Measurements from ENCODE around the gene SLTM.
A peak's percentile ranks its signal among the peaks of the same experiment; 100 is the strongest.
"Not testable (repeated sequence)": the region's sequence is repeated elsewhere in the genome, so short reads cannot be mapped to it uniquely, and the experiment has no call there.

The SLTM gene

DNA sequence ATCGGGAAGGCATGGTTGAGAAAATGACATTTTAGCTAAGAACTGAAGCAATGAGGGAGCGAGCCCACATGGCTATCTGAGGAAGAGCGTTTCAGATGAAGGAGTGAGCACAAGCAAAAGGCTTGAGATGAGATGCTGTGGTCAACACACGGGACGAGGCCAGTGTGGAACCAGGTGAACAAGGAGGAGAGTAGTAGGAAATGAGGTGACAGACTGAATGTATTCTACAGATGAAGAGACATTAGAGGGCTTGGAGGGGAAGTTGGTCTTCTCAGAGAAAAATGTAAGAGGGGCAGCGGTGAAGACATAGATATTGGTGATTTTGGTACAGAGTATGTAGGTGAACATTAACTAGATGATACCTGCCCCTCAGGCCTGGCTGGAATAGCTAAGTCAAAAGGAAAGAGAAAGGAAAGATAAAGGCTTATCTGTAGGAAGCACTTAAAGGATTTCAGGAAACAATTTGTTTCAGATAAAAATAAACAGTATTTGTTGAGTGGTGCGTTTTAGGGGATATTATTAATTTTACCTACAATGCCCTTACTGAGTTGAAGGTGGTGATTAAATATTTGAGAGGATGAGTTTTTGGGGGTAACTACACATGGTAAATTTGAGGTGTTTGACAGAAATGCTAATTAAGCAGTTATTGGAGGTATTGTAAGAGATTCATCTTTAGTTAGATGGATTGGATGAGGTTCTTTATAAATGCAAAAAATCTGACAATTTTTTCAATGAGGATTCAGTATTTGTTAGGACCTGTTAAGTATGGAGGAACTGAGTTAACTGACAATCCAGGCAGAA, 57.0 kb downstream of the SLTM start:
- DNase-seq (ENCODE audit: low spot score), result no peak

GRCh38 chr15:58875343-58875742, 58.1 kb downstream of the SLTM start:
- no peak for DNase-seq (ENCODE audit: low spot score)

GRCh38 chr15:58873267-58873666, 60.2 kb downstream of the SLTM start:
- no peak for DNase-seq (ENCODE audit: low spot score)

GRCh38 chr15:58870451-58870850, 63.0 kb downstream of the SLTM start:
- DNase-seq (ENCODE audit: low spot score), result no peak

- no peak for DNase-seq (ENCODE audit: low spot score)
Observed at GRCh38 chr15:58867926-58868325, 65.6 kb downstream of the SLTM start.

DNA sequence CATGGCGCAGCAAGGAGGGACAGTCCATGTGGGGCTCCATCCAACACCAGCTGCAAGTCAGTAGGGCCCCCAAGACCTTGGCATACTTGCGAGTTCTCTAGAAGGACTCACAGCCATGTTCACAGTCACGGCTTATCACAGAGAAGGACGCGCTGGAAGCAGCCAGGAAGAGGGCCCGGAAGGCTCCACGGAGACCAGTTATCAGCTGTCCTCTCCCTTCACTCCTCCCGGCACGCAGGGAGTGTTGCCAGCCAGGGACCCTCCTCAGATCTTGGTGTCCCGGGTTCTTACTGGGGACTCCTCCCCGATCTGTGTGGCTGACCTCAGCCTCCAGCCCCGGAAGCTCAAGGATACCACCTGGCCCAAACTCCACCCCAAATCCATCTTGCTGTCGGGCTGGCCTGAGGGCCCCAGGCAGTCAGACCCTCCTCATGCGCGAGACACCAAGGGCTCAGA, 68.0 kb downstream of the SLTM start:
- DNase-seq (ENCODE audit: low spot score), result no peak

GRCh38 chr15:58864602-58865424, 68.7 kb downstream of the SLTM start:
- no peak for DNase-seq (ENCODE audit: low spot score)

DNA sequence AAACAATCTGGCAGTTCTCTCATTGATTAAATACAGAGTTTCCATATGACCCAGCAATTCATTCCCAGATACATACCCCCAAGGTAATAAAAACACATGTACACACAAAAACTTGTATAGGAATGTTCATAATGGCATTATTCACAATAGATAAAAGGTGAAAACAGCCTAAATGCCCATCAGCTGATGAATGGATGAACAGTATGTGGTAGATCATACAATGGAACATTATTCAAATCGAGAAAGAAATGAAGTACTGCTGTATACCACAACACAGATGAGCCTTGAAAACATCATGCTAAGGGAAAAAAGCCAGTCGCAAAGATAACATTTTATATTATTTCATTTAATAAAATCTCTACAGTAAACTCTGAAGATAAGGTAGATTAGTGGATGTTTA, 71.2 kb downstream of the SLTM start:
- no peak for DNase-seq (ENCODE audit: low spot score)

GRCh38 chr15:58856621-58857020, 76.9 kb downstream of the SLTM start:
- DNase-seq (ENCODE audit: low spot score), result not testable (repeated sequence)

- no peak for DNase-seq (ENCODE audit: low spot score)
Observed at GRCh38 chr15:58856086-58856485, 77.4 kb downstream of the SLTM start.

DNA sequence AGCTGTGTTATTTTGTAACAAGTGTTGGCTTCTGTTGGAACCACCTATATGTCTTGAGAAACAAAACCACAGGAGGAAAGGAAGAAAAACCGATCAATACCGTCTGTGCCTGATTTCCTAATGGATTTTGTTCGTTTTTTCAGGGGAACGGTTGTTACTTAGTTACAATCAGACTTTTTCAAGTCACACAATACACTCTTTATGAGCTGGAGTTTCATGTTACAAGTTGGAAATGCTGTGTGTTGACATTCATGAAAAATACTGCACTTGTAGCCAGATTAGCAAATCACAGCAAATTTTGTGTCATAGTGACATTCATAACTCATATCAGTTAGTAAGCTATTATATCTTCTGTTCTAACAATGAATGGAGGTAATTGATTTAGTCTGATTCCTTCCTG, 78.9 kb downstream of the SLTM start:
- DNase-seq (ENCODE audit: low spot score), result peak; percentile 28

DNA sequence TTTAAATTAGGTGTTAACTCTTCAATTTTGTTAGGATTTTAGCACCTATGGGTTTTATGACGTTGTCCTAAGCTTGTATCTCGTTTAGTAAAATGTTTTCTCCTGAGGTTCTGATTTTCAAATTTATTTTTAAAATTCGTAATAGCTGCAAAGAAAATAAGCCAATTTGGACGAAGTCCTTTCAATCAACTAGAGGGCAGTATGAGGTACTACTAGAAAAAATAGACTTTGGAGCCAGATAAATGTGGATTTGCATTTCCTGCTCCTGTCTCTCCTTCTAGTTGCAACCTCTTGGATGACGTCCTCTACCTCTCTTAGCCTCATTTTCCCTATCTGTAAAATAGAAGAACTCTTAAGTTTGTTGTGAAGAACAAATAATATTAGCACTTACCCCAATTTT, 81.1 kb downstream of the SLTM start:
- no peak for DNase-seq (ENCODE audit: low spot score)

- not testable (repeated sequence) for DNase-seq (ENCODE audit: low spot score)
Observed at GRCh38 chr15:58851205-58851604, 82.3 kb downstream of the SLTM start.

- DNase-seq (ENCODE audit: low spot score), result no peak
Observed at GRCh38 chr15:58842713-58843396, 90.6 kb downstream of the SLTM start.

DNA sequence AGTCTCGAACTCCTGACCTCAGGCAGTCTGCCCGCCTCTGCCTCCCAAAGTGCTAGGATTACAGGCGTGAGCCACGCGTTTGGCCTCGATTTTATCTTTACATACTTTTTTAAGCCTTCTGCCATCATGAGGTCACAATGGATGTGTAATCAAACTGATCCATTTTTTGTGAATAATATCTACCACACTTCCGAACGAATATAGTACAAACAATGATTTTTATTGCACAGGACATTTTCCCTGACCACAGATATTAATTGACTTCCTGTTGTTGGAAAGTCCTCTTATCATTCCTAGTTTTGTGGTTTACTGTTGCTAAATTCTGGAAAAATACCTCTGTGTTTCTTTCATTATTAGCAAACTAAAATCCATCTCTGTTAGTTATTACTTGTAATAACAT, 93.4 kb downstream of the SLTM start:
- no peak for DNase-seq (ENCODE audit: low spot score)

DNA sequence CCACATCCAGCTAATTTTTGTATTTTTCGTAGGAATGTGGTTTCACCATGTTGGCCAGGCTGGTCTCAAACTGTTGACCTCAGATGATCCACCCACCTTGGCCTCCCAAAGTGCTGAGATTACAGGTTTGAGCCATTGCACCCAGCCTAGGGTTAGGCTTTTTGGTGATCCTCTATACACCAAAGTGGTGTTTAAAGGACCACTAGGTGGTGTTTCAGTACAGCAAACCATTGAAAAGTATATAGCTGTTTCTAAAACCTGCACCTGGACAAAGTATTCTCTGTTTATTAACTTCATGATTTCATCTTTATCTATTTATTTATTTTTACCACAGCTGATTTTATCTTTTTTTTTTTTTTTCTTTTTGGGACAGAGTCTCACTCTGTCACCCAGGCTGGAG, 94.0 kb downstream of the SLTM start:
- no peak for DNase-seq (ENCODE audit: low spot score)

GRCh38 chr15:58833681-58834426, 99.6 kb downstream of the SLTM start:
- DNase-seq (ENCODE audit: low spot score), result not testable (repeated sequence)

DNA sequence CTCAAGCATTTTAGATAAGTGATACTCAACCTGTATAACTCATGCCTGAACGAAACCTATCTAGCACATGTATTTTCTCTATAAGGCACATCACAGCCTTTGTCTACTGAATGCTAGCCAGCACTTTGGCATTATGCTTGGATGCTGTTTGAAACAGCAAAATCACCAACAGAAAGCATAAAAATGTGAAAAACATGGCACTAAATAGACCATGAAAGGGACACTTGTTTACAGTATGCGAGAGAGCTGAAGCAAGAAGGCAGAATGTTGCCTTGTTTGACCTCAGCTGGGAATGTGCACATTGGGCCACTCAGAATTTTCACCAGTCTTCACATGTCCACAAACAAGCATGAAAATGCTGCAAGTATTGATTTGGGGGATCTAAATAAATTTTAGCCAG, 102.9 kb downstream of the SLTM start:
- no peak for DNase-seq (ENCODE audit: low spot score)

Data from COLO829 (cell line).